GM12878 (cell line): ENCODE data around the gene BTBD10.

Experiments used
- EGR1 ChIP-seq, 2 experiments: IDR thresholded peaks; 1 replicate in 1 of 2; 2 replicates in 1 of 2; pipeline ENCODE4 v1.6.1; 2011 to 2012; ENCODE audit warnings: low read depth in 2 of 2, low read length in 2 of 2, borderline replicate concordance in 1 of 2, mild to moderate bottlenecking in 1 of 2, moderate library complexity in 1 of 2
- EP300 ChIP-seq, 2 experiments: fragments of 150-350 bp in 1 of 2; IDR thresholded peaks; 2 replicates each; pipeline ENCODE4 v1.6.1; 2011 to 2012; ENCODE audit warnings: low read depth in 2 of 2, low read length in 2 of 2, borderline replicate concordance in 1 of 2, improper control_type of control experiment in 1 of 2, inconsistent platforms in 1 of 2; ENCODE audit not compliant: control insufficient read depth in 1 of 2
- POLR2AphosphoS2 ChIP-seq: IDR thresholded peaks from 2 replicates; pipeline ENCODE4 v1.6.1; 2011; ENCODE audit warnings: low read depth, mild to moderate bottlenecking, low read length, improper control_type of control experiment, moderate library complexity
- SP1 ChIP-seq: IDR thresholded peaks from one replicate; pipeline ENCODE4 v1.6.1; 2011; ENCODE audit warnings: low read depth, low read length
- ZNF274 ChIP-seq: IDR thresholded peaks from one replicate; pipeline ENCODE4 v1.8.0; 2011; ENCODE audit not compliant: insufficient read length, insufficient read depth

DNA sequence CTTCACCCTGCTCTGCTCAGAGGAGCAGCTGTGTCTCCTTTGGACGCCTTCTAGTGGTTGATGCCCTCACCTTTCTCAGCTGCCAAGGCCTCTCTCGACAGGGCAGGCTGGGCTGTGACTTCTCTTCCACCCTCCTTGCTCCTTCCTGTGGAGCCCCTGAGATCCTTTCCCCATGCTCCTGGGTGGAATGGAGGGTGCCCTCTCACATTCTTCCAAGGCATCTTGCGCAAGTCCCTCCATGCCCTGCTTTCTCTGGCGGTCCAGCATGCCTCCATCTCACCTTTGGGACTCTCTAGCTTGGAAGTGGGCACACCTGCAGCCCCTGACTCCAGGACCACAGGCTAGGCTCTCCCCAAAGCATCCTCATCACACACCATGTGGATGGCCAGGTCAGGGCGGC, 116.6 kb downstream of the BTBD10 start:
- TF ChIP-seq EGR1 (IDR thresholded peaks at IDR 0.05; ENCODE audit: borderline replicate concordance in 1 of 2, low read depth in 2 of 2, low read length in 2 of 2): no peak
- no peak for TF ChIP-seq EP300 (IDR thresholded peaks at IDR 0.05; ENCODE audit: borderline replicate concordance in 1 of 2, control insufficient read depth in 1 of 2, low read depth in 2 of 2, low read length in 2 of 2)
- no peak for TF ChIP-seq ZNF274
- no peak for TF ChIP-seq SP1
- no peak for TF ChIP-seq POLR2AphosphoS2
